Fibroblast of lung (primary cell): ENCODE data around the gene ROBO4.

Experiments
- EZH2 ChIP-seq: IDR thresholded peaks from 2 replicates; pipeline ENCODE4 v1.5.1; 2012; ENCODE audit warnings: low read length, control low read depth, mild to moderate bottlenecking; ENCODE audit errors: missing control alignments
- TF ChIP-seq, protein P1 (sequence below), 2 donors: IDR thresholded peaks in 1 of 2; conservative IDR thresholded peaks in 1 of 2; 1 replicate in 1 of 2; 2 replicates in 1 of 2; pipeline ENCODE4 v1.5.1; 2011 to 2012; ENCODE audit warnings: low read length in 2 of 2, control low read depth in 1 of 2, inconsistent platforms in 1 of 2, low read depth in 1 of 2, mild to moderate bottlenecking in 1 of 2

DNA sequence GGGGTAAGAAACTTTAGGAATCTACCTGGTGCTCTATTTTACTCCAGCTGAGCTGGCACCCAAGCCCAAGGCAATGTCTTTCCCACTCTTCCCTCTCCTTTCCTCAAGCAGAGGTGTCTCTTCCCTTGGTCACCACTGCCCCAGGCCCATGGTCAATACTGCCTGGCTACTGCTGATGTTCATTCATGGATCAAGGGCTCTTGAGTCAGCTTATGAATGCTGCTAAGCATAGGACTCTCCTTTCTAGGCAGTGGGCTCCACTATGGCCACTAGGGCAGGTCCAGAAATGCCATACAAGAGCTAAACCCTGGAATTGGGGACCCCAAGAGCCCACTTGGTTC, 18.7 kb upstream of the ROBO4 start:
- TF ChIP-seq, protein P1, sequence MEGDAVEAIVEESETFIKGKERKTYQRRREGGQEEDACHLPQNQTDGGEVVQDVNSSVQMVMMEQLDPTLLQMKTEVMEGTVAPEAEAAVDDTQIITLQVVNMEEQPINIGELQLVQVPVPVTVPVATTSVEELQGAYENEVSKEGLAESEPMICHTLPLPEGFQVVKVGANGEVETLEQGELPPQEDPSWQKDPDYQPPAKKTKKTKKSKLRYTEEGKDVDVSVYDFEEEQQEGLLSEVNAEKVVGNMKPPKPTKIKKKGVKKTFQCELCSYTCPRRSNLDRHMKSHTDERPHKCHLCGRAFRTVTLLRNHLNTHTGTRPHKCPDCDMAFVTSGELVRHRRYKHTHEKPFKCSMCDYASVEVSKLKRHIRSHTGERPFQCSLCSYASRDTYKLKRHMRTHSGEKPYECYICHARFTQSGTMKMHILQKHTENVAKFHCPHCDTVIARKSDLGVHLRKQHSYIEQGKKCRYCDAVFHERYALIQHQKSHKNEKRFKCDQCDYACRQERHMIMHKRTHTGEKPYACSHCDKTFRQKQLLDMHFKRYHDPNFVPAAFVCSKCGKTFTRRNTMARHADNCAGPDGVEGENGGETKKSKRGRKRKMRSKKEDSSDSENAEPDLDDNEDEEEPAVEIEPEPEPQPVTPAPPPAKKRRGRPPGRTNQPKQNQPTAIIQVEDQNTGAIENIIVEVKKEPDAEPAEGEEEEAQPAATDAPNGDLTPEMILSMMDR (conservative IDR thresholded peaks at IDR 0.05 in 1 of 2, IDR thresholded peaks at IDR 0.05 in 1 of 2; ENCODE audit: low read depth in 1 of 2, low read length in 2 of 2) = no peak
- no peak for TF ChIP-seq EZH2
